ENCODE measurements around the gene GIMAP1.

DNA sequence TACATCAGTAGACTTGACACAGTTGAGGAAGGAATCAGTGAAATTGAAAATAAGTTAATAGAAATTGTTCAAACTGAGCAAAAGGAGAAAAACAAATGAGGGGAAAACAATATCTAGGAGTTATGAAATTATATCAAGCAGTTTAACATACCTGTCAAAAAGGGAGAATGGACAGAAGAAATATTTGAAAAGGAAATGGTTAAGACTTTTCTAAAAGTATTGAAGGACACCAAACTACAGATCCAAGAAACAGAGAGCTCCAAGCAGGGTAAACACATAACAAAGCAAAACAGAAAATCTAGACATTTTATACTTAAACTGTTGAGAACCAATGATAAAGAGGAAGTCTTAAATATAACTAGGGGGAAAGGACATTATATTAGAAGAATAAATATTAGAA is 12.2 kb downstream of the GIMAP1 start:
- TF ChIP-seq CTCF (IDR thresholded peaks at IDR 0.05) (no peak), POLR2A (IDR thresholded peaks at IDR 0.05) (no peak)
